GM19395 (cell line): Measurements from ENCODE around the gene CCDC126.
"Not testable (repeated sequence)": the region's sequence is repeated elsewhere in the genome, so short reads cannot be mapped to it uniquely, and the experiment has no call there.

Experiments used
- ATAC-seq: cut with Tn5 transposase; IDR thresholded peaks from one replicate; pipeline ENCODE4 v1.9.1; 2021; ENCODE audit warnings: mild to moderate bottlenecking, moderate library complexity; ENCODE audit not compliant: unreplicated experiment

Gene CCDC126

GRCh38 chr7:23622506-23622925 is 25.3 kb downstream of the CCDC126 start:
- no peak for ATAC-seq

GRCh38 chr7:23628370-23628769 is 31.2 kb downstream of the CCDC126 start:
- no peak for ATAC-seq

- ATAC-seq, result no peak
Observed at GRCh38 chr7:23633417-23633816, 36.2 kb downstream of the CCDC126 start.

- no peak for ATAC-seq
Observed at GRCh38 chr7:23645822-23646221, 48.6 kb downstream of the CCDC126 start.

- ATAC-seq, result no peak
Observed at GRCh38 chr7:23653942-23654341, 56.8 kb downstream of the CCDC126 start.

GRCh38 chr7:23654508-23654907 is 57.3 kb downstream of the CCDC126 start:
- no peak for ATAC-seq

GRCh38 chr7:23655433-23655832 is 58.3 kb downstream of the CCDC126 start:
- no peak for ATAC-seq

GRCh38 chr7:23658831-23659427 is 61.7 kb downstream of the CCDC126 start:
- ATAC-seq, result no peak

GRCh38 chr7:23661385-23661784 is 64.2 kb downstream of the CCDC126 start:
- no peak for ATAC-seq

GRCh38 chr7:23662124-23662983 is 65.2 kb downstream of the CCDC126 start:
- ATAC-seq, result no peak

GRCh38 chr7:23662984-23663313 is 65.8 kb downstream of the CCDC126 start:
- no peak for ATAC-seq

GRCh38 chr7:23664122-23664521 is 66.9 kb downstream of the CCDC126 start:
- ATAC-seq, result no peak

- no peak for ATAC-seq
Observed at GRCh38 chr7:23672033-23672432, 74.9 kb downstream of the CCDC126 start.

GRCh38 chr7:23679898-23680413 is 82.8 kb downstream of the CCDC126 start, which contains the start of gene FAM221A:
FAM221A (plus strand) TSS chr7:23680199; CDS start chr7:23680219, 20 bp downstream.
- ATAC-seq, result peak; percentile 90

- peak; percentile 58 for ATAC-seq
Observed at GRCh38 chr7:23680414-23681405, 83.5 kb downstream of the CCDC126 start.

GRCh38 chr7:23684041-23684440 is 86.9 kb downstream of the CCDC126 start:
- not testable (repeated sequence) for ATAC-seq

GRCh38 chr7:23685731-23686130 is 88.5 kb downstream of the CCDC126 start:
- no peak for ATAC-seq

GRCh38 chr7:23687011-23687410 is 89.8 kb downstream of the CCDC126 start:
- no peak for ATAC-seq

- ATAC-seq, result no peak
Observed at GRCh38 chr7:23689165-23689564, 92.0 kb downstream of the CCDC126 start.

- no peak for ATAC-seq
Observed at GRCh38 chr7:23691320-23691719, 94.1 kb downstream of the CCDC126 start.

GRCh38 chr7:23693224-23693623 is 96.0 kb downstream of the CCDC126 start:
- ATAC-seq, result no peak
